OCI-LY1 (cell line): ENCODE measurements around the gene NAXD.

Experiments
- H2AFZ ChIP-seq: fragments of 200-600 bp; sonication (generic), shearing (Covaris generic); 2 replicates; pipeline ENCODE4 v1.6.0; 2014; ENCODE audit warnings: antibody characterized with exemption, mild to moderate bottlenecking, low read length
- H3F3A ChIP-seq: fragments of 200-600 bp; sonication (generic), shearing (Covaris generic); 2 replicates; pipeline ENCODE4 v1.6.0; 2014; ENCODE audit warnings: mild to moderate bottlenecking, antibody characterized with exemption, low read length, moderate library complexity; ENCODE audit not compliant: insufficient read depth
- H3K27ac ChIP-seq: fragments of 200-600 bp; sonication (generic); 2 replicates; pipeline ENCODE4 v1.5.1; 2014; ENCODE audit warnings: low read length, mixed run types, mild to moderate bottlenecking, low read depth; ENCODE audit not compliant: poor library complexity, severe bottlenecking
- H3K27me3 ChIP-seq: fragments of 200-600 bp; sonication (generic); 2 replicates; pipeline ENCODE4 v1.6.0; 2014; ENCODE audit warnings: antibody characterized with exemption, mild to moderate bottlenecking, low read length, moderate library complexity; ENCODE audit not compliant: insufficient read depth
- H3K36me3 ChIP-seq: fragments of 200-600 bp; sonication (generic); 2 replicates; pipeline ENCODE4 v1.6.1; 2014; ENCODE audit warnings: mild to moderate bottlenecking, antibody characterized with exemption, low read length, moderate library complexity, mixed read lengths; ENCODE audit not compliant: insufficient read depth
- H3K4me1 ChIP-seq: fragments of 200-600 bp; sonication (generic); 2 replicates; pipeline ENCODE4 v1.5.1; 2014; ENCODE audit warnings: mild to moderate bottlenecking, low read length, moderate library complexity; ENCODE audit not compliant: insufficient read depth, severe bottlenecking
- H3K4me2 ChIP-seq: fragments of 200-600 bp; sonication (generic), shearing (Covaris generic); 2 replicates; pipeline ENCODE4 v1.6.1; 2014; ENCODE audit warnings: low read length
- H3K4me3 ChIP-seq: fragments of 200-600 bp; sonication (generic); 2 replicates; pipeline ENCODE4 v1.5.1; 2014; ENCODE audit warnings: low read length, low read depth, mild to moderate bottlenecking, mixed read lengths; ENCODE audit not compliant: poor library complexity, severe bottlenecking
- H3K79me2 ChIP-seq: fragments of 200-600 bp; shearing (Covaris generic); 2 replicates; pipeline ENCODE4 v1.6.1; 2016; ENCODE audit warnings: mixed run types, low read length, mixed read lengths; ENCODE audit not compliant: insufficient read depth
- H3K9ac ChIP-seq: fragments of 200-600 bp; sonication (generic), shearing (Covaris generic); 2 replicates; pipeline ENCODE4 v1.6.1; 2014; ENCODE audit warnings: mild to moderate bottlenecking, low read length, mixed read lengths
- H3K9me2 ChIP-seq: fragments of 200-600 bp; sonication (generic), shearing (Covaris generic); 2 replicates; pipeline ENCODE4 v1.6.1; 2014; ENCODE audit warnings: low read depth, mild to moderate bottlenecking, low read length, mixed read lengths
- H3K9me3 ChIP-seq: fragments of 200-600 bp; shearing (Covaris generic); 2 replicates; pipeline ENCODE4 v1.6.1; 2014; ENCODE audit warnings: low read length, mixed read lengths
- H4K20me1 ChIP-seq: fragments of 200-600 bp; sonication (generic), shearing (Covaris generic); 2 replicates; pipeline ENCODE4 v1.6.0; 2016; ENCODE audit warnings: mild to moderate bottlenecking, low read length; ENCODE audit not compliant: insufficient read depth
- CTCF ChIP-seq: fragments of 200-600 bp; sonication (generic), shearing (Covaris generic); IDR thresholded peaks from 2 replicates; pipeline ENCODE4 v1.5.1; 2017; ENCODE audit warnings: mild to moderate bottlenecking, antibody characterized with exemption, low read length, moderate library complexity, mixed read lengths
- EZH2 ChIP-seq: fragments of 200-600 bp; sonication (generic), shearing (Covaris generic); IDR thresholded peaks from 2 replicates; pipeline ENCODE4 v1.8.0; 2017; ENCODE audit warnings: borderline replicate concordance, mixed run types, mild to moderate bottlenecking, antibody characterized with exemption, low read length, moderate library complexity, mixed read lengths

NAXD gene

DNA sequence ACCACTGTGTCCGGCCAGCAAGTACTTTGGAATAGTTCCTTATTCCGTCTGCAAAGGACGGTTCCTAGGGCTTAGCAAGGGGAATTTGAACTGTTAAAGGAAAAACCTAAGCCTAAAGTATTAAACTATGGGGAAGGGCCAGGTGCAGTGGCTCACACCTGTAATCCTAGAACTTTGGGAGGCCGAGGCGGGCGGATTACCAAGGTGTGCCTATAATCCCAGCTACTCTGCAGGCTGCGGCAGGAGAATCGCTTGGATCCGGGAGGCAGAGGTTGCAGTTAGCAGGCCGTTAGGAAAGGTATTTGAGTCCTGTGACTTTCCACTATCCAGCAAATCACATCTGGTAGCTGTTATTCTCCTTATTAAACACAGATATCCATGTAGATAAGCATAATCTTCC is 44.5 kb upstream of the NAXD start:
- no peaks in the 10 kb centered on the region for H3K9me2 ChIP-seq
- H3K27ac ChIP-seq = no peak overlapping the region
- H3K27me3 ChIP-seq = peaks cover 4% of the 10 kb centered on the region
- TF ChIP-seq EZH2 (no peak), CTCF (no peak)
- H3K79me2 ChIP-seq = no peaks in the 10 kb centered on the region
- no peak overlapping the region for H2AFZ ChIP-seq
- H4K20me1 ChIP-seq = no peaks in the 10 kb centered on the region
- H3K9ac ChIP-seq = no peak overlapping the region
- H3F3A ChIP-seq = no peaks in the 10 kb centered on the region
- no peaks in the 10 kb centered on the region for H3K36me3 ChIP-seq
- H3K4me3 ChIP-seq = no peak overlapping the region
- no peaks in the 10 kb centered on the region for H3K9me3 ChIP-seq
- H3K4me2 ChIP-seq = no peak overlapping the region
- no peaks in the 10 kb centered on the region for H3K4me1 ChIP-seq

DNA sequence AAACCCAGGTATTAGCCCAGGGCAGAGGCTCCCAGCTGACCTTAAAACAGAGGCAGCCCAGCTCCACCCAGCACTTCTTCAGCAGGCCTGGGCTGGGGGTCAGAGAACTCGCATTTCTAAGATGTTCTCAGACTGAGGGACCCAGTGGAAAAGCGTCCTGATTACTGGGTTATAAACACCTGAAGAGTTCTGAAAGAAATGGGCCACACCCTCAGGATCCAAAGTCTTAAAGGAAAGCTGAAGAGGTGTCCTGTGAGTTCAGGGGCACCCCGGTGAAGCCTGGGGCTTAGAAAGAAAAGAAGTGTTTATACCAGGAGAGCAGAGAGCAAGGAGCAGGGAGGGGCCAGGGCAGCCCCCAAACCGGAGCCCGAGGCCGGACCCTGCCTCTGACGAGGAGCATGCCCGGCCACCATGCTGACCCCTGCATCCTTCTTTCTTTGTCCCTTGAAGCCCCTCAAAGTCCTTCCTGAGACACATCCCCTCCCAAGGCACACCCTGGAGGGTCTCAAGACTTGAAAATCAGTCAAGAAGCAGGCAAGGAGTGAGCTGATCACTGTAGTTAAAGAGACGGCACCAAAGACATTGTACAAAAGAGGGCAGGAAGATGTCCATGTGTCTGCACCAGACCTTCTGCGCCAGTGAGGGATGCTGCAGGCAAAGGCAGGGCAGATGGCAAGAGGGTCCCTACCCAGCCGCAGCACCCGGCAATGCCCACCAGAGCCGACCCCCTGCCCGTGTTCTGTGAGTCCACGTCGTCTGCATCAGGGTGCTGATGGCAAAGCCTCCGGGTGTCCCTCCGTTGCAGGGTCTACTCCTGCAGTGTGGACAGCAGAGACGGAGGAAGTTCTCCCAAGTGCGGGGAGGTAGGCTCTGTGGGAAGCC is 43.2 kb upstream of the NAXD start:
- H3K9me3 ChIP-seq = no peaks in the 10 kb centered on the region
- H3F3A ChIP-seq = no peaks in the 10 kb centered on the region
- H3K27ac ChIP-seq = no peak overlapping the region
- no peaks in the 10 kb centered on the region for H3K9me2 ChIP-seq
- H3K27me3 ChIP-seq = peaks cover 4% of the 10 kb centered on the region
- no peaks in the 10 kb centered on the region for H3K79me2 ChIP-seq
- H3K4me2 ChIP-seq = no peak overlapping the region
- no peak for TF ChIP-seq EZH2
- TF ChIP-seq CTCF = no peak
- no peak overlapping the region for H3K9ac ChIP-seq
- H3K36me3 ChIP-seq = no peaks in the 10 kb centered on the region
- no peaks in the 10 kb centered on the region for H4K20me1 ChIP-seq
- no peak overlapping the region for H3K4me3 ChIP-seq
- no peak overlapping the region for H2AFZ ChIP-seq
- H3K4me1 ChIP-seq = no peaks in the 10 kb centered on the region

DNA sequence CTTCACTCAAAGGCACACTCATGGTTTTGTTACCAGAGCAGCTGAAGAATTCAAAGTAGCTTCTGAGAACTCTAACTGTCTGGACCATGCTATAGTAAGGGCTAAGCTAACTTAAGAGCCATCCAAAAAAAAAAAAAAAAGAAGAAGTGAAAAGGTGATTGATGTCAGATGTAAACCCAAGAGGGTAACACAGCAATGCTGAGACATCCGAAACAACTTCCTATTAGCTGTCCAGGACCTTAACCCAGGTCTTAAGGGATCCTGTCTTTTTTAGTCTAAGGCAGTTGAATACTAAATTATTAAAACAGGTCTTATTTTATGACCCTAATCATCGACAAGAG is 42.6 kb upstream of the NAXD start:
- Histone ChIP-seq H3K9me2 (no peaks in the 10 kb centered on the region), H3K9ac (no peak overlapping the region)

More for the DNA sequence above, 42.6 kb upstream of the NAXD start:
- H3K4me1 ChIP-seq = no peaks in the 10 kb centered on the region
- H2AFZ ChIP-seq = no peak overlapping the region
- no peaks in the 10 kb centered on the region for H3K36me3 ChIP-seq
- no peaks in the 10 kb centered on the region for H3K9me3 ChIP-seq
- H3F3A ChIP-seq = no peaks in the 10 kb centered on the region
- no peak overlapping the region for H3K4me2 ChIP-seq
- H3K79me2 ChIP-seq = no peaks in the 10 kb centered on the region
- H3K27ac ChIP-seq = no peak overlapping the region
- no peaks in the 10 kb centered on the region for H4K20me1 ChIP-seq
- TF ChIP-seq EZH2 (no peak), CTCF (no peak)
- no peak overlapping the region for H3K4me3 ChIP-seq
- peaks cover 4% of the 10 kb centered on the region for H3K27me3 ChIP-seq
